GM21576 (cell line): ENCODE measurements around the gene PPFIA2.
A peak's percentile ranks its signal among the peaks of the same experiment; 100 is the strongest.
"Not testable (repeated sequence)": the region's sequence is repeated elsewhere in the genome, so short reads cannot be mapped to it uniquely, and the experiment has no call there.

Source experiments
- ATAC-seq: cut with Tn5 transposase; IDR thresholded peaks from one replicate; pipeline ENCODE4 v1.9.1; 2021; ENCODE audit warnings: mild to moderate bottlenecking, moderate library complexity; ENCODE audit not compliant: unreplicated experiment

PPFIA2 gene

DNA sequence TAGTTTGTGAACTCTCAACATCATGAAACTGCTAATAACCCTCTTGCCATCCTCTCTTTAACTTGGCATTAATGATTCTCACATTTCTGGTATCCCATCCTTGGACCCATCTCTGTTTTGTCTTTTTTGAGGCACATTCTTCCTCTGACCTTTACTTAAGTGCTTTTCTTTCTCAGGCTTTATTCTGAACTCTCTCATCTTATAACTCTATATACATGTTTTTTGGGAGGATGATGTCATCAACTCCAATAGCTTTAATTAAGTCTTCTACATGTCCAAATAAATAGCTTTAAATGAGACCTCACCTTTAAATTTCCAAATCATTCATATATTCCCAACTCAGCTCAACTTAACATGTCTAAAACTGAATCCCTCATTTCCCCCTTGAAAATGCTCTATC is 88.4 kb downstream of the PPFIA2 start:
- ATAC-seq, result no peak

DNA sequence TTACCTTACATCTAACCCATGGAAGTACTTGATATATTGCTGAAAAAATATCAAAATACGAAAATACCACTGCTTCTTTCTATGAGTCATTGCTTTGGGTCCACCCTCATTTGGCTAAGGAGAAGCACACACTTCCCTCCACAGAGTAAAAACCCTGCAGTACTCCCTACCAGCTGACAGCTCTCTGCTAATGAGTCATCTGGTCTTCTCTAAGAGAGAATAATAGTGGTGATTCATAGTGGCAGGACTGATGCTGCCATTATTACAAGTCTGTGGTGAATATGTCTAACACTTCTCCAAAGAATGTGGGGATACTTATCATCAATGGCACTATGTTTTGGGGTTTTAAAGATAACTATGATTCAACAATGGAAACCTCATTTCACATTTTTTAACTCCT is 90.7 kb downstream of the PPFIA2 start:
- peak; percentile 77 for ATAC-seq

- ATAC-seq, result not testable (repeated sequence)
Observed at GRCh38 chr12:81659310-81659709, 99.8 kb downstream of the PPFIA2 start.

DNA sequence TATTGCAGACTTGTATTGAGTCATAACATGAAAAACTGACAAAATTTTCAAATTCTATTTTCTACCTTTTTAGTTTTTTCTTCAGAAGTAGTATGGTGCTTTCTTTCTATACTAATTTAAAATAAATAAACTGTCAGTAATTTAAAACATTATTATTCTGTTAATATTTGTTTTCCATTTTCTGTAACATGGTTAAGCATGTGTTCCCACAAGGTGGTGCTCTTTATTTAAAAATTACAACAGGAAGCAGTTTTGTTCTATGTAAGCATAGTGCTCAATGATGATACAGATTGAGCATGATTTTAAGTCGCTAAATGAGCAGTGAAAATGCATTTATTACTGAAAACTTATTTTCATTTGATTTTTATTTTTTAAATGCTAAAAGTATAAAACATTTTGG is 114.6 kb downstream of the PPFIA2 start:
- ATAC-seq, result peak; percentile 56

DNA sequence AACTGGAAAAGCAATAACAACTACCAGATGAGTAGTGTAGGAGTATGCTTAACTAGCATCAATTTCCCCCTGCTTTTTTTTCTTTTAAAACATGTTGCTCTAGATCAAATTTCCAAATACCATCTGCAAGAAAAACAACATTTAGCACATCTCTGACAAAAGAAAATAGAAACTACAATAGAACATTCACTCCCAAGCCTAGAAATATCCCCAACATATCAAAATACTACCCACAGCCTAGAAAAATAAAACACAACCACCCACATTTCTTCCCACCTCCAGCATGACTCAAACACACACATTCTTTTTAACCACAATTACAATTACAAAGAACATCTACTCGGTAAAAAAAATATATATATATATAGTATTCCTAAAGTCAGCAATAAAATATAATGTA is 120.0 kb downstream of the PPFIA2 start:
- ATAC-seq, result no peak

GRCh38 chr12:81633127-81633526 is 126.0 kb downstream of the PPFIA2 start:
- ATAC-seq, result no peak

- ATAC-seq, result no peak
Observed at GRCh38 chr12:81627336-81628189, 131.6 kb downstream of the PPFIA2 start.

GRCh38 chr12:81626406-81626805 is 132.7 kb downstream of the PPFIA2 start:
- ATAC-seq, result no peak

GRCh38 chr12:81617915-81618314 is 141.2 kb downstream of the PPFIA2 start:
- ATAC-seq, result no peak

GRCh38 chr12:81615026-81615588 is 144.0 kb downstream of the PPFIA2 start:
- ATAC-seq, result no peak

DNA sequence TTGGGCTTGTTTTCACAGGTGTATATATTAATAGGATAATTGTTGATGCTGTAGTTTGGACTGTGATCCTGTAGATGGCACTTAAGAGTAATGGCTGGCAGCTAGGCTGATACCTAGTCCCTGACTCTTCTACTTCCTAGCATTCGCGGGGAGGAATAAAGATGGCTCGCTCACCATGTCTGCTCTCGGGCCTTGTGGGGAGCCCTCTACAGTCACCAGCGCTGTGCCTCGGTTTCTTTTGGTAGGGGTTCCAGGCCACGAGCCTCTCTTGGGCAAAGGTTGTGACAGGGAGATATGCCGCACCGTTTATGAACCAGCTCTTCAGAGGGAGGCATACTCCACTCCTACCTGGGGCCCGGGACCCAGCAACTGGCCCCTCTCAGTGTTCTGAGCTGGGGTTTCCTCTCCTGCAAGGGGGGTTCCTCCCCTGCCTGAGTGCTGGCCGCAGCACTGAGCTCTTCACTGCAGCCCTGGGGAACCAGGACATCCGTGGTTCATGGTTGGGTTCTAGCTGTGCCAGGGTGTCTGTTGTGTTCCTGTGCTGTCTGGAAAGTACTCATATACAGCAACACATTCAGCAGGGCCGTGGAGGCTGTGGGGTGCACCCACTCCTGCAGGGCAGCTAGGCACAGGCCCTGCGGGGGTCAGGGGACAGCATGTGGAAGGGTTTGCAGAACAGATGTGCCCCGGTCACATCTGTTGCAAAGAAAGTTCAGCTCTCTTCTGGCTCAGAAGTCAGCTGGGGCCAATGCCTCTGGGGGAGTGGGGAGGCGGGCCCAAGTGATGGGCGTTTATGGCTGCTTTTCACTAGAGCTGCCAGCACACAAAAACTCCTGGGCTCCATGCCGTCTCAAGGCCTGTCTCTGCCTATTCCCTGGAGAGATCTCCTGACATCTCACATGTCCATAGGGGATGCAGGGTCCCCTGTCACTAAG is 147.9 kb downstream of the PPFIA2 start:
- peak; percentile 77 for ATAC-seq

DNA sequence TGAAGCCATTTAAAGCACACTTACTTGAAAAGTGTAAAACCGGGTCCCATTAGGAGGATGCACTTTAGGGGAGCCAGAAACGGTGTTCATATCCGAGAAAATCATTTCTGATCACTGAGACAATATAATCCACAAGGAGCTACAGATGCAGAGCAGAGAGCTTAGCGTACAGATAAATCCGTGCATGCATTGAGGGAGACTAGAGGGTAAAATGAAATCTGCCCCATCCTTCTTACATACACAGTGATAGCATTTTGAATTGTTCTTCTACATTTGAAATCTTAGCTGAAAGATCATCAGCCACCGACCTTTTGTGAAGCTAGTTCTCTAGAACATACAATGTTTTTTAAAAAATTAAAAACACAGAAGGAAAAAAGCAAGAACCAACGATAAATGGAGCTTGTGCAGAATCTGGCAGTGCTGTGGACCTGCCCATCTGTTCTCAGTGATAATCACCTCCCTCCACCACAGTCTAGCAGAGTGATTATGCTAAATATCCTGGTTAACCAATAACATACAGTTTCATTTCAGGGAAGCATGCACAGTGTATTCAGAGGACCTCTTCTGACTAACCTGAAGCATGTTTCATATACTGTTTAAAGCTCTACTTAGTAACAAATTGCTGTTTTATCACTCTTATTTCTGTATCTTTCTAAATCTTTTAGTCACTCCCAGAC is 161.1 kb downstream of the PPFIA2 start:
- ATAC-seq, result no peak

DNA sequence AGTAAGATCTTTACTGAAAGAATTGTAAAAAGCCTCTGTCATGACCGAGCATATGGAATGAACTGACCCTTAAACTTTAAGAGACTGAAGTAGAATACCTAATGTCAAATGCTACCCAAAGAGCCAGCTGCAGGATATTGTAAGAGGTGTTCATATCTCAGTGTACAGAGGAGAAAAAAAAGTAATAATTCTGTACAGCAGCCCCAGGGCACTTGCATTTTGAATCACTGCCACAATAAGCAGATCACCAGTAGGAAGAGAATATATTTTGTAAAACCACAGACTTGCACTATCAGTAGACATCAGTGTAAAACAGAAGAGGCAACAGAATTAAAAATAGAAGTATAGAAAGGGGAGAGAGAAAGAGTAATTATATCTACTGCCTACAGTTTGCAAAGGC is 162.6 kb downstream of the PPFIA2 start:
- no peak for ATAC-seq

- no peak for ATAC-seq
Observed at GRCh38 chr12:81591256-81591655, 167.9 kb downstream of the PPFIA2 start.

DNA sequence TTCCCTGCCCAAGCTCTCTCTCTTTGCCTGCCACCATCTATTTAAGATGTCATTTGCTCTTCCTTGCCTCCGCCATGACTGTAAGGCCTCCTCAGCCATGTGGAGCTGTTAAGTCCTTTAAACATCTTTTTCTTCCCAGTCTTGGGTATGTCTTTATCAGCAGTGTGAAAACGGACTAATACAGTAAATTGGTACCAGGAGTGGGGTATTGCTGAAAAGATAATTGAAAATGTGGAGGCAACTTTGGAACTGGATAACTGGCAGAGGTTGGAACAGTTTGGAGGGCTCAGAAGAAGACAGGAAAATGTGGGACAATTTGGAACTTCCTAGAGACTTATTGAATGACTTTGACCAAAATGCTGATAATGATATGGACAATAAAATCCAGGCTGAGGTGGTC is 168.4 kb downstream of the PPFIA2 start:
- not testable (repeated sequence) for ATAC-seq

DNA sequence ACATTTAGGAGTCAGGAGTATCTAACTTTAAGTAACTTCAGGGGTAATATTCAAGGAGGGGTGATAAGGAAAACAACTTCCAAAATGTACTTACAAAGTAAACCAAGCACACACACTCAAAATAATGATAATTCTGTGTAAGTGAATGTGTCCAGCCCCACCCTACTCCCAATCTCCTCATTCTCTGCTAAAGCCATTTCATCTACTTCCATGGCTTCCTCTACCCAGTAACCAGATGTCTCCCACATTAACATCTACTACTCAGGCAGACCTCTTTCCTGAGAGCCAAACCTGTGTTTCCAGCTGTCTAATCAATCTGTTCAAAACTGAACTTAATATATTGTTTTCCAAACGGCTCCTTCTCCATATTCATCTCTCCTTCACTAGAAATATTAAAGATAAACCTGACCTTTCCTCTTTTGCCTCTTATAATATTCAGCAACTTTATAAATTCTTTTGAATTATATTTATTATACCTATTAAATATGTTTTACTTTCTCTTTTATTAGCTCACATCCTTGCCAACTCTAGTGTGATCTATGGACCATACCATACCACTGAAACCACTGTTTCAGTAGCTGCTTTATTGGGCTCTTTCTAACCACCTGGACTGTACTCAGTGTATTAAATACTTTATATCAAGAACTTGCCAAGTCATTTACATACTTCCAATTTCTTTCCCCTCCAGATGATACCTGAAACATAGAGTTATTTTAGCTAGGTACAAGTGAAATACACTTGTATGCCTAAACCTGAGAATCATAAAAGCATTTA is 170.7 kb downstream of the PPFIA2 start:
- ATAC-seq, result no peak

DNA sequence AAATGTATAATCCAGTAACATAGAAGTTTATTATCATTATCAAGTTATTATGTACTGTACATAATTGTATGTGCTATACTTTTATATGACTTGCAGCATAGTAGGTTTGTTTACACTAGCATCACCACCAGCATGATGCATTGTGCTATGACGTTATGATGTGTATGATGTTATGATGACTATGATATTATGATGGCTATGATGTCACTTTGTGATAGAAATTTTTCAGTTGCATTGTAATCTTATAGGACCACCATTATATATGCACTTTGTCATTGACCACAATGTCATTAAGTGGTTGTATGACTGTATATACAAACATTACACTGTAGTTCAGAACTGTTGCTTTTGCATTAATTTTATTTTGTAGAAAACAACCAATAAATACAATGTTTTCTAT is 173.4 kb downstream of the PPFIA2 start:
- no peak for ATAC-seq

- no peak for ATAC-seq
Observed at GRCh38 chr12:81573228-81573627, 185.9 kb downstream of the PPFIA2 start.

GRCh38 chr12:81572411-81572810 is 186.7 kb downstream of the PPFIA2 start:
- ATAC-seq, result no peak

GRCh38 chr12:81570234-81570633 is 188.9 kb downstream of the PPFIA2 start:
- no peak for ATAC-seq
